Measurements from ENCODE around the gene POGZ.
"Not testable (repeated sequence)": the region's sequence is repeated elsewhere in the genome, so short reads cannot be mapped to it uniquely, and the experiment has no call there.

Gene POGZ

GRCh38 chr1:151477066-151477465 lies 17.8 kb upstream of the POGZ start:
- DNase-seq, result no peak

GRCh38 chr1:151476083-151476482 lies 16.8 kb upstream of the POGZ start:
- no peak for DNase-seq

- DNase-seq, result no peak
Observed at GRCh38 chr1:151475175-151475574, 15.9 kb upstream of the POGZ start.

GRCh38 chr1:151474745-151475144 lies 15.5 kb upstream of the POGZ start:
- DNase-seq, result no peak

GRCh38 chr1:151472856-151473731 lies 13.8 kb upstream of the POGZ start:
- no peak for DNase-seq

GRCh38 chr1:151465026-151465425 lies 5.7 kb upstream of the POGZ start:
- DNase-seq, result no peak

GRCh38 chr1:151461694-151462093 lies 2.4 kb upstream of the POGZ start:
- no peak for DNase-seq

GRCh38 chr1:151458802-151459330 lies 428 bp downstream of the POGZ start:
- peak; percentile 50 for DNase-seq

GRCh38 chr1:151457911-151458801 lies 1.1 kb downstream of the POGZ start:
- peak; percentile 48 for DNase-seq

- DNase-seq, result no peak
Observed at GRCh38 chr1:151455966-151456365, 3.3 kb downstream of the POGZ start.

- DNase-seq, result no peak
Observed at GRCh38 chr1:151455231-151455630, 4.1 kb downstream of the POGZ start.

- no peak for DNase-seq
Observed at GRCh38 chr1:151447696-151448095, 11.6 kb downstream of the POGZ start.

- DNase-seq, result no peak
Observed at GRCh38 chr1:151444783-151445177, 14.5 kb downstream of the POGZ start.

- peak; percentile 65 for DNase-seq
Observed at GRCh38 chr1:151443846-151444782, 15.2 kb downstream of the POGZ start.

- DNase-seq, result not testable (repeated sequence)
Observed at GRCh38 chr1:151437396-151437795, 21.9 kb downstream of the POGZ start.

- no peak for DNase-seq
Observed at GRCh38 chr1:151436985-151437384, 22.3 kb downstream of the POGZ start.

GRCh38 chr1:151435174-151435573 lies 24.1 kb downstream of the POGZ start:
- no peak for DNase-seq

GRCh38 chr1:151433827-151434226 lies 25.5 kb downstream of the POGZ start:
- DNase-seq, result not testable (repeated sequence)

GRCh38 chr1:151428068-151428467 lies 31.2 kb downstream of the POGZ start:
- no peak for DNase-seq

- no peak for DNase-seq
Observed at GRCh38 chr1:151425103-151425502, 34.2 kb downstream of the POGZ start.

- no peak for DNase-seq
Observed at GRCh38 chr1:151419819-151420218, 39.5 kb downstream of the POGZ start.

GRCh38 chr1:151418081-151418480 lies 41.2 kb downstream of the POGZ start:
- no peak for DNase-seq

Measured in activated gamma-delta T cell treated with Interleukin-2 at 50 U/mL for 16 hours (primary cell).